HPDE6-E6E7 (cell line): Measurements from ENCODE around the gene GPR107.

ENCODE experiments used
- DNase-seq: peaks from one replicate; pipeline ENCODE4 v3.0.0; 2011; ENCODE audit warnings: missing footprints; ENCODE audit errors: extremely low spot score

GPR107 gene

GRCh38 chr9:130159915-130160670 lies 106.4 kb downstream of the GPR107 start:
- DNase-seq: no peak

DNA sequence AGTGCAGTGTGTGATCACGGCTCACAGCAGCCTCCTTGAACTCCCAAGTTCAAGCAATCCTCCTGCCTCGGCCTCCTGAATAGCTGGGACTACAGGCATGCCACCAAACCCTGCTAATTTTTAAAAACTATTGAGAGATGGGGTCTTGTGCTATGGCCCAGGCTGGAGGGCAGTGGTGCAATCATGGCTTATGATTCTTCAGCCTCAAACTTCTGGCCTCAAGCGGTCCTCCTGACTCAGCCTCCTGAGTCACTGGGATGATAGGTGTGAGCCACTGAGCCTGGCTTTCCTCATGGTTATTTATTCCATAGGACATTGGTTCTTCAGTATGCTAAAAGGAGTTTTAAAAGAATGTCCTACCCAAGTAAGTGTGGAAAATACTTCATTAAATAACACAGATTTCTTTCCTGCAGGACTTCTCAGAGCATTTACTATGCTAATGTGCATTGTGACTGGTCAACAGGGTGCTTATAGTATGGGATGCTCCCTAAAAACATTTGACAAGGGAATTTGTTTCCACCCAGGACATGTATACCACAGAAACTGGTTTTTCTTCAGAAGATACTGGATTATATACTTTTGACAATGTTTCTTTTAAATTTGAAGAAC lies 107.3 kb downstream of the GPR107 start:
- no peak for DNase-seq

- DNase-seq: no peak
These were observed 111.9 kb downstream of the GPR107 start for GRCh38 chr9:130165579-130165978.

DNA sequence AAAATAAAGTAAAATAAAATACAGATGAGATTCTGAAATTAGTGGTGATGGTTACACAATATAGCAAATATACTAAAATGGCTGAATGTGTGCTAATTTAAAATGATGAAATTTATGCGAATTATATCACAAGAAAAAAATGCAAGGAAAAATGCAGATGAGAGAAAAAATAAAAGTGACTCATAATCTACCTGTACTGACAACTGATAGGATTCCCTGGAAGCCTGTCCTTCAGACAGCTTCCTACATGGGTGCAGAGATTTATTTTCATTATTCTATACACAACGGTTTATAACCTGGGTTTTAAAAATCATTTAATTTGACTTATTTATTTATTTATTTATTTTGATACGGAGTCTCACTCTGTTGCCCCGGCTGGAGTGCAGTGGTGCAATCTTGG lies 112.7 kb downstream of the GPR107 start:
- no peak for DNase-seq

- DNase-seq: no peak
These were observed 114.2 kb downstream of the GPR107 start for GRCh38 chr9:130167927-130168326.

GRCh38 chr9:130171226-130172148 lies 117.8 kb downstream of the GPR107 start:
- peak; percentile 23 for DNase-seq

GRCh38 chr9:130172161-130172857 lies 118.6 kb downstream of the GPR107 start, which contains the start of gene NCS1:
Gene NCS1 (plus strand): TSS chr9:130172404. CDS start chr9:130172664, 260 bp downstream.
- peak; percentile 90 for DNase-seq

DNA sequence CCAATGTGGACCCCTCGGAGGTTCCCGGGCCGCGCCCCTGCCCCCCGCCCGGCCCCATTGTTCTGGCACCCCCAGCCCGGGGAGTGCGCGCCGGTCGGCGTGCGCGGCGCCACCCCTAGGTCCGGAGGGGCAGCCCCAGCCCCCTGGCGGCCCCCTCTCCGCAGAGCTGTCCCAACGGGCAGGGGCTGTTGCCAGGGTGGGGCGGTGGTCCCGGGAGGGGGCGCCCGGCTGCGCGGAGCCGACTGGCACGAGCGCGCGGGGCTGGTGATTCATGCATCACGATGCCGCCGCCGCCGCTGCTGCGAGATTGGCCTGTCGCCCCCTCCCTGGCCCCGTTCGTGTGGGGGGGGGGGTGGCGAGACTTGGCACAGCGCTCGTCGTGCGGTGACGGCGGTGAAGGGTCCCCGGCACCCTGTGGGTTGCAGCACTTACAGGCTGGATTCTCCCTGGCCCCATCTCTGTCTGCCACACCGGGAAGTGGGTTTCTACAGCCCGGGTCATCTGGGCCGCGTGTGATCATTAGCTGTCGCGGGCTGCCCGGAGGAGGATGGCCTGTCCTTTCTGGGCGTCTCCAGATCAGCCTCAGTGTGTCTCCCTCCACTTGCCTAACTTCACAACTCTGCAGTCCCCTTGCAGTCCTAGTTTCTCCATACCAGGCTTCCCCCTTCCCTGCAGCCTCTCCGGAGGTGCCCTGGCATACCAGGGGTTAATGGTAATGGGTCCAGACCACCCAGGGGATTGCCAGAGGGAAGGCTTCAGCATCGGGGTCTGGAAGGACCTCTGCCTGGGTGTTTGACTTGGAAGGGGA lies 119.4 kb downstream of the GPR107 start:
- no peak for DNase-seq

- no peak for DNase-seq
These were observed 119.9 kb downstream of the GPR107 start for GRCh38 chr9:130173666-130173983.

GRCh38 chr9:130174025-130174424 lies 120.3 kb downstream of the GPR107 start:
- no peak for DNase-seq

- DNase-seq: no peak
These were observed 121.2 kb downstream of the GPR107 start for GRCh38 chr9:130174920-130175321.

DNA sequence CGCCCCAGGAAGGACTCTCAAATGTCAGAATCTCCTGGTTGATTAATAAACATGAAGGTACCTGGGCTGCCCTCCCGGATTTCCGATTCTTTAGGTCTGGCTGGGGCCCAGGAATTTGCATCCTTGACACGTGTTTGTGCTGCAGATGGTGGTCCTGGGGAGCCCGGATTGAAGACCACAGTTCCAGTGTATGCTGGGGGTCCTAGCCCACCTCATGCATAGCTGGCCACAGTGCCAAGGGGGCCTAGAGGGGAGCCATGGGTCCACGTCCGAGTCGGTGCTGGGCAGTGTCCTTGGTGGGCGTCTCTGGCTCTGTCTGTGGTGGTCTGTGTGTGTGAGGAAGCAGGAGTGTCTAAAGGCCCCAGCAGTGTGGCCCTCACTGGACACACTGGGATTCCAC lies 121.6 kb downstream of the GPR107 start:
- DNase-seq: no peak

- DNase-seq: no peak
These were observed 123.1 kb downstream of the GPR107 start for GRCh38 chr9:130176760-130177159.

- DNase-seq: no peak
These were observed 124.4 kb downstream of the GPR107 start for GRCh38 chr9:130177898-130178805.

GRCh38 chr9:130179331-130179907 lies 125.7 kb downstream of the GPR107 start:
- no peak for DNase-seq

- DNase-seq: no peak
These were observed 126.8 kb downstream of the GPR107 start for GRCh38 chr9:130180516-130180915.

- no peak for DNase-seq
These were observed 128.1 kb downstream of the GPR107 start for GRCh38 chr9:130181678-130182380.

DNA sequence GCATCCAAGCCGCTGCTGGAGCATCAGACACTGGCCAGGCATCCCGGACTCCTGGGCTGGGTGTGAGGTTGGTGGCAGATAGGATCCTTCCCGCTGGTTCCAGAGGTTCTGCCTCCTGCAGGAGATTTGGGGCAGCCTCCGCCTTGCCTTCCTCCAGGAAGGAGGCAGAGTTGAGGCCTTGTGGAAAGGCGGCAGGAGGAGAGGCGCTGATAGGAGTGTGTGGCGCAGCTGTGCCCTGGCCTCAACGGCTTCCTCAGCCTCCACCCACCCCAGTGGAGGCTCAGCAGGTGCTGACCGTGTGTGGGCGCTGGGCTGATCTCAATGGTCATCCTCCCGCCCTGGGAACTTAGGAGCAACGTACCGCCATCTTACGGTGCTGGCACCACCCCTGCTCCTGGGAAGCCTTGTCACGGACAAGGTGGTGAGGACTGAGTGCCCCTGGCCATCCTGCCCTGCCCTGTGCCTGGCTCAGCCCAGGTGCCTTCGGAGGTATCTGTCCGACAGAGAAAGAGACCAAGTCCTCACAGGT lies 128.7 kb downstream of the GPR107 start:
- no peak for DNase-seq
